ENCODE results near the gene POMT2. TPM values are rescaled to one million over a fixed set of nuclear protein-coding genes. Genes with fewer than 3 reads are reported as not detected.

The POMT2 gene
- total and polyA plus RNA-seq, 4 donors, result 3.1 to 23.4 (median 17.9) TPM

GRCh38 chr14:77335576-77335975 is 14.9 kb upstream of the POMT2 start:
- intact Hi-C loops (cut with DNase I), result no loop called here
- WGBS, 2 donors, result 89 to 92% methylated on average over 3 of the region's 3 CpGs
- no peak for DNase-seq

GRCh38 chr14:77329872-77330271 is 9.2 kb upstream of the POMT2 start:
- Histone ChIP-seq H3K27me3 (ENCODE audit: control insufficient read depth in 1 of 2, insufficient read depth in 2 of 2, low read length in 1 of 2) (no peaks in the 10 kb centered on the region), H3K4me1 (ENCODE audit: control insufficient read depth in 1 of 2, insufficient read depth in 2 of 2, low read length in 2 of 2) (no peaks in the 10 kb centered on the region), H3K4me3 (ENCODE audit: low read length in 2 of 2) (no peak overlapping the region), H3K27ac (ENCODE audit: low read depth in 1 of 2, low read length in 2 of 2) (no peak overlapping the region), H3K9me3 (ENCODE audit: control insufficient read depth, low read length) (no peaks in the 10 kb centered on the region), H3K36me3 (ENCODE audit: control insufficient read depth in 1 of 2, insufficient read depth in 2 of 2, low read length in 1 of 2) (no peaks in the 10 kb centered on the region)
- intact Hi-C loops (cut with DNase I), result no loop called here
- no peak for ATAC-seq (ENCODE audit: low FRiP score)
- DNase-seq, result no peak
- WGBS, 2 donors, result 81 to 85% methylated on average over 7 of the region's 7 CpGs

More at GRCh38 chr14:77335576-77335975, 14.9 kb upstream of the POMT2 start:
- H3K27me3 ChIP-seq (ENCODE audit: control insufficient read depth in 1 of 2, insufficient read depth in 2 of 2, low read length in 1 of 2), result no peaks in the 10 kb centered on the region
- no peaks in the 10 kb centered on the region for H3K9me3 ChIP-seq (ENCODE audit: control insufficient read depth, low read length)
- H3K4me3 ChIP-seq (ENCODE audit: low read length in 2 of 2), result no peak overlapping the region
- no peak overlapping the region for H3K27ac ChIP-seq (ENCODE audit: low read depth in 1 of 2, low read length in 2 of 2)
- no peak for ATAC-seq (ENCODE audit: low FRiP score)
- peaks cover 0 to 2% of the 10 kb centered on the region in 2 donors for H3K36me3 ChIP-seq (ENCODE audit: control insufficient read depth in 1 of 2, insufficient read depth in 2 of 2, low read length in 1 of 2)
- no peaks in the 10 kb centered on the region for H3K4me1 ChIP-seq (ENCODE audit: control insufficient read depth in 1 of 2, insufficient read depth in 2 of 2, low read length in 2 of 2)

DNA sequence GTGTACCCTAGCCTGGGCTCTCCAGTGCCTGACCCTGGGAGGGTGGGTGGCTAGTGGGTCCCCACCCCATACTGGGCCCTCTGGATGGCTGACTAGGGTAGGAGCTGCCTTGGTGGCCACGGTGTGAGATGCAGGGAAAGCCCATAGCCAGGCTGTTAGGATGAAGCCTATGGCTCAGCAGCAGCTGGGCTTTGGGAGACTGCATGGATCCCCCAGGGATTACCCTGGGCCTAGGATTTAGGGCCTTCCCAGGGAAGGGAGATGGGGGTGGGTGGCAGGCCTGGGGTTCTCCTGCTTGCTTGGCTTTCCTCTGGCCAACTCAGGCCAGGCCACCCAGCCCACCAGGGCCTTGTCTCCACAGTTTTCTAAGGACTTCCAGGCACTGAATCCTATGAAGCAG is 6.4 kb upstream of the POMT2 start:
- intact Hi-C loops (cut with DNase I), result no loop called here
- Histone ChIP-seq H3K4me3 (ENCODE audit: low read length in 2 of 2) (no peak overlapping the region), H3K36me3 (ENCODE audit: control insufficient read depth in 1 of 2, insufficient read depth in 2 of 2, low read length in 1 of 2) (no peaks in the 10 kb centered on the region), H3K4me1 (ENCODE audit: control insufficient read depth in 1 of 2, insufficient read depth in 2 of 2, low read length in 2 of 2) (no peaks in the 10 kb centered on the region), H3K9me3 (ENCODE audit: control insufficient read depth, low read length) (no peaks in the 10 kb centered on the region), H3K27ac (ENCODE audit: low read depth in 1 of 2, low read length in 2 of 2) (no peak overlapping the region), H3K27me3 (ENCODE audit: control insufficient read depth in 1 of 2, insufficient read depth in 2 of 2, low read length in 1 of 2) (no peaks in the 10 kb centered on the region)
- WGBS, 2 donors, result 96 to 100% methylated on average over 1 of the region's 1 CpG
- no peak for DNase-seq
- no peak for ATAC-seq (ENCODE audit: low FRiP score)

GRCh38 chr14:77325746-77326094 is 5.0 kb upstream of the POMT2 start:
- intact Hi-C loops (cut with DNase I), result no loop called here
- ATAC-seq (ENCODE audit: low FRiP score) (no peak), DNase-seq (no peak)
- 87 to 93% methylated on average over 3 of the region's 3 CpGs for WGBS, 2 donors
- Histone ChIP-seq H3K9me3 (ENCODE audit: control insufficient read depth, low read length) (no peaks in the 10 kb centered on the region), H3K4me1 (ENCODE audit: control insufficient read depth in 1 of 2, insufficient read depth in 2 of 2, low read length in 2 of 2) (no peaks in the 10 kb centered on the region), H3K36me3 (ENCODE audit: control insufficient read depth in 1 of 2, insufficient read depth in 2 of 2, low read length in 1 of 2) (no peaks in the 10 kb centered on the region), H3K27me3 (ENCODE audit: control insufficient read depth in 1 of 2, insufficient read depth in 2 of 2, low read length in 1 of 2) (no peaks in the 10 kb centered on the region), H3K27ac (ENCODE audit: low read depth in 1 of 2, low read length in 2 of 2) (no peak overlapping the region), H3K4me3 (ENCODE audit: low read length in 2 of 2) (no peak overlapping the region)

DNA sequence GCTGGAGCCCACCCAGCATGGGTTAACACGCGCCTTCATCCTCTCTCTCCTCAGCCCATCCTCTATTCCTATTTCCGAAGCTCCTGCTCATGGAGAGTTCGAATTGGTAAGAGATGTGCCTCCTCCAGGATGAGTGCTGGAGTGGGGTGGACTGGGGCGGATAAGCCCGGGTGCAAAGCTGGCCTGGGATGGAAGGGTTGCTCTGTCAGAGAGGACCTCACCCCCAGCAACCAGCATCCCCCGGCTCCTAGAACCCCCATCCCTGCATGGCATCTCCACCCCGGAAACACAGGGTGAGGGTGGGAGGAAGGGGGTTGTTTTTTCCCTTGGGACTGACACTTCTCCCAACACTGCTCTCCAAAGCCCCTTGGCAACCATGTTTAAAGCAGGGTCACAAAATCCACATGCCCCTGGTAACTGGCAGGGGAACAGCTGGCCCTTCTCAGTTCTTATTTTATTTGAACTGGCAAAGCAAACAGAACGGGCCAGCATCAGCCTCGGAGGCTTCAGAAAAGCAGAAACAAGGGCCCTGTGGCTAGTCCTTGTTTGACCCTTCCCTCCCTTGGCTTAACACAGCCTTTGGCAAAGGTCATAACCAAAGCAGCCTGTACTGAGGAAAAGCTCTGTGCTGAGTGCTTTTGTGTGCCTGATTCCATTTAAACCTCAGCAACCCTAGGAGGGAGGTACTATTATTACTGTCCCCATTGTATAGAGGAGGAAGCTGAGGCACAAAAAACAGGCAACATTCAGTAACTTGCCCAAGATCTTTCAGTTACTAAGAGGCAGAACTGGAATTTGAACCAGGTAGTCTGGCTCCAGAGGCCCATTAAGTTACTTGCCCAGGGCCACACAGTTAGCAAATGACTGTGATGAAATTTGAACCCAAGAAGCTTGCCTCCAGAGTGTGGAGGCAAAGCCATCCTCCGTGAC is 4.4 kb upstream of the POMT2 start:
- H3K27me3 ChIP-seq (ENCODE audit: control insufficient read depth in 1 of 2, insufficient read depth in 2 of 2, low read length in 1 of 2), result no peaks in the 10 kb centered on the region

DNA sequence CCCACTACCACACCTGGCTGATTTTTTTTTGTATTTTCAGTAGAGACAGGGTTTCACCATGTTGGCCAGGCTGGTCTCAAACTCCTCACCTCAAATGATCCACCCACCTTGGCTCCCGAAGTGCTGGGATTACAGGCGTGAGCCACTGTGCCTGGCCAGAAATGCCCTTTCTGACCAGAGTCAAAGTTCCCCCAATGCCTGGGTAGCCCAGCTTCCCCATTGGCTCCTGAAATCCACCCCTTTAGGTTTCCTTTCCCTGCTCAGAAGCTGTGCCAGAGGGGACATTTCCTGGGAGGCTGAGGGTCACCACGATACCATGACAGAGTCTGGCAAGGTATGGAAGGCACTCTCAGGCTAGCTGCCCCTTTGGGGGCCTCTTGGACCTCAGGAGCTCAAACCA is 3.6 kb upstream of the POMT2 start:
- H3K4me1 ChIP-seq (ENCODE audit: control insufficient read depth in 1 of 2, insufficient read depth in 2 of 2, low read length in 2 of 2), result no peaks in the 10 kb centered on the region
- ATAC-seq (ENCODE audit: low FRiP score), result no peak
- no peak for DNase-seq
- no peak overlapping the region for H3K27ac ChIP-seq (ENCODE audit: low read depth in 1 of 2, low read length in 2 of 2)
- H3K36me3 ChIP-seq (ENCODE audit: control insufficient read depth in 1 of 2, insufficient read depth in 2 of 2, low read length in 1 of 2), result no peaks in the 10 kb centered on the region
- no peaks in the 10 kb centered on the region for H3K9me3 ChIP-seq (ENCODE audit: control insufficient read depth, low read length)
- intact Hi-C loops (cut with DNase I), result loop anchor here (5.0 kb wide), 1 partner anchor 133 kb away; the partner anchor contains the start of genes AHSA1 (in 2 of the 2) and VIPAS39 (in 2 of the 2)
- WGBS, 2 donors, result 90 to 94% methylated on average over 3 of the region's 3 CpGs
- H3K4me3 ChIP-seq (ENCODE audit: low read length in 2 of 2), result no peak overlapping the region
- no peaks in the 10 kb centered on the region for H3K27me3 ChIP-seq (ENCODE audit: control insufficient read depth in 1 of 2, insufficient read depth in 2 of 2, low read length in 1 of 2)

More for the DNA sequence above, 4.4 kb upstream of the POMT2 start:
- no peak for DNase-seq
- Histone ChIP-seq H3K4me1 (ENCODE audit: control insufficient read depth in 1 of 2, insufficient read depth in 2 of 2, low read length in 2 of 2) (no peaks in the 10 kb centered on the region), H3K27ac (ENCODE audit: low read depth in 1 of 2, low read length in 2 of 2) (no peak overlapping the region), H3K4me3 (ENCODE audit: low read length in 2 of 2) (no peak overlapping the region), H3K36me3 (ENCODE audit: control insufficient read depth in 1 of 2, insufficient read depth in 2 of 2, low read length in 1 of 2) (no peaks in the 10 kb centered on the region), H3K9me3 (ENCODE audit: control insufficient read depth, low read length) (no peaks in the 10 kb centered on the region)
- ATAC-seq (ENCODE audit: low FRiP score), result no peak
- intact Hi-C loops (cut with DNase I), result loop anchor here (5.0 kb wide), 1 partner anchor 132 kb away; the partner anchor contains the start of genes AHSA1 (in 2 of the 2) and VIPAS39 (in 2 of the 2)
- 65 to 71% methylated on average over 11 of the region's 11 CpGs for WGBS, 2 donors

GRCh38 chr14:77323571-77323970 is 2.9 kb upstream of the POMT2 start:
- Histone ChIP-seq H3K4me1 (ENCODE audit: control insufficient read depth in 1 of 2, insufficient read depth in 2 of 2, low read length in 2 of 2) (no peaks in the 10 kb centered on the region), H3K9me3 (ENCODE audit: control insufficient read depth, low read length) (no peaks in the 10 kb centered on the region), H3K4me3 (ENCODE audit: low read length in 2 of 2) (no peak overlapping the region), H3K36me3 (ENCODE audit: control insufficient read depth in 1 of 2, insufficient read depth in 2 of 2, low read length in 1 of 2) (no peaks in the 10 kb centered on the region), H3K27me3 (ENCODE audit: control insufficient read depth in 1 of 2, insufficient read depth in 2 of 2, low read length in 1 of 2) (no peaks in the 10 kb centered on the region), H3K27ac (ENCODE audit: low read depth in 1 of 2, low read length in 2 of 2) (no peak overlapping the region)
- DNase-seq, result no peak
- intact Hi-C loops (cut with DNase I), result loop anchor here (5.0 kb wide), 1 partner anchor 134 kb away; the partner anchor contains the start of genes AHSA1 (in 2 of the 2) and VIPAS39 (in 2 of the 2)
- WGBS, 2 donors, result 94 to 97% methylated on average over 4 of the region's 4 CpGs
- ATAC-seq (ENCODE audit: low FRiP score), result no peak

DNA sequence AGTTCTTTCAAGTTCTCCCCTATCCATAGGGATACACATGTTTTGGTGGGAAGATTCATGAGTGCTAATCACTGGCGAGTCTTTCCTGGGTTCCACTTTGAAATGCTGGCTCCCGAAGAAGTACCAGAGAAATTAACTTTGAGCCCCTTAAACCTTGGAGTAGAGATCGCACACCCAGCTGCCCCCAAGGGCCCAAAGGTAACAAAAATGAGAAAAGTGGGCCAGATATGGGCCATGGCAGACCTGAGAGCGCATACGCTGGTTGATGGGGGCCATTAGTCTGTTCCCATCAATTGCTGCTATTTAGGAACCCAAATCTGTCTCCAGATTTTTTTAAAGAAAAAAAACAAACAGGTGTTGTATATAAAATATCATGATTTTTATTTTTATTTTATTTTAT is 2.3 kb upstream of the POMT2 start:
- no peaks in the 10 kb centered on the region for H3K36me3 ChIP-seq (ENCODE audit: control insufficient read depth in 1 of 2, insufficient read depth in 2 of 2, low read length in 1 of 2)
- H3K27me3 ChIP-seq (ENCODE audit: control insufficient read depth in 1 of 2, insufficient read depth in 2 of 2, low read length in 1 of 2), result no peaks in the 10 kb centered on the region
- H3K27ac ChIP-seq (ENCODE audit: low read depth in 1 of 2, low read length in 2 of 2), result no peak overlapping the region
- ATAC-seq (ENCODE audit: low FRiP score) (no peak), DNase-seq (no peak)
- no peaks in the 10 kb centered on the region for H3K4me1 ChIP-seq (ENCODE audit: control insufficient read depth in 1 of 2, insufficient read depth in 2 of 2, low read length in 2 of 2)
- intact Hi-C loops (cut with DNase I), result loop anchor here (5.0 kb wide), 1 partner anchor 134 kb away; the partner anchor contains the start of genes AHSA1 (in 2 of the 2) and VIPAS39 (in 2 of the 2)
- 98 to 99% methylated on average over 5 of the region's 5 CpGs for WGBS, 2 donors
- no peak overlapping the region for H3K4me3 ChIP-seq (ENCODE audit: low read length in 2 of 2)
- H3K9me3 ChIP-seq (ENCODE audit: control insufficient read depth, low read length), result no peaks in the 10 kb centered on the region
